Lower leg skin (tissue), 3 donors: ENCODE results near the gene TYW1.
"Not testable (repeated sequence)": the region's sequence is repeated elsewhere in the genome, so short reads cannot be mapped to it uniquely, and the experiment has no call there.

Source experiments
- POLR2A ChIP-seq, 2 donors: fragments of 450-650 bp; IDR thresholded peaks; one replicate each; pipeline ENCODE4 v1.6.1; 2016 to 2017; ENCODE audit warnings: antibody characterized with exemption in 2 of 2, mild to moderate bottlenecking in 1 of 2, moderate library complexity in 1 of 2
- TF ChIP-seq, protein P1 (sequence below), 3 donors: fragments of 450-650 bp; IDR thresholded peaks; one replicate each; pipeline ENCODE4 v1.5.1; 2016; ENCODE audit warnings: antibody characterized with exemption in 3 of 3, mild to moderate bottlenecking in 3 of 3, moderate library complexity in 2 of 3

DNA sequence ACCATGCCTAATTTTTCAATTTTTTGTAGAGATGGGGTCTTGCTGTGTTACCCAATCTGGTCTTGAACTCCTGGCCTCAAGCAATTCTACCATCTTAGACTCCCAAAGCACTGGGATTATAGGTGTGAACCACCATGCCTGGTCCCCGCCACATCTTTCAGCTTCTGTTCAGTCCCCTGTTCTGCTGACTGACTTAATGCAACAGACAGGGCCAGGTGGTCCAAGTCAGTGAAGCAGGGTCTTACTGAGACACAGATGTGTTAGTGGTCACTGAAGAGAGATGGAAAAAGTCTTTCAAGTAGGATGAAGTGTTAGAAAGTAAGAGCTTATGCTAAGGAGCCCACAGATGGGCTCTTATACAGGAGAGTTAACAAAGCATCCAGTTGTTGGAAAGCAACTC is 246.2 kb downstream of the TYW1 start:
- not testable (repeated sequence) for TF ChIP-seq POLR2A (IDR thresholded peaks at IDR 0.05)
- TF ChIP-seq, protein P1, sequence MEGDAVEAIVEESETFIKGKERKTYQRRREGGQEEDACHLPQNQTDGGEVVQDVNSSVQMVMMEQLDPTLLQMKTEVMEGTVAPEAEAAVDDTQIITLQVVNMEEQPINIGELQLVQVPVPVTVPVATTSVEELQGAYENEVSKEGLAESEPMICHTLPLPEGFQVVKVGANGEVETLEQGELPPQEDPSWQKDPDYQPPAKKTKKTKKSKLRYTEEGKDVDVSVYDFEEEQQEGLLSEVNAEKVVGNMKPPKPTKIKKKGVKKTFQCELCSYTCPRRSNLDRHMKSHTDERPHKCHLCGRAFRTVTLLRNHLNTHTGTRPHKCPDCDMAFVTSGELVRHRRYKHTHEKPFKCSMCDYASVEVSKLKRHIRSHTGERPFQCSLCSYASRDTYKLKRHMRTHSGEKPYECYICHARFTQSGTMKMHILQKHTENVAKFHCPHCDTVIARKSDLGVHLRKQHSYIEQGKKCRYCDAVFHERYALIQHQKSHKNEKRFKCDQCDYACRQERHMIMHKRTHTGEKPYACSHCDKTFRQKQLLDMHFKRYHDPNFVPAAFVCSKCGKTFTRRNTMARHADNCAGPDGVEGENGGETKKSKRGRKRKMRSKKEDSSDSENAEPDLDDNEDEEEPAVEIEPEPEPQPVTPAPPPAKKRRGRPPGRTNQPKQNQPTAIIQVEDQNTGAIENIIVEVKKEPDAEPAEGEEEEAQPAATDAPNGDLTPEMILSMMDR (IDR thresholded peaks at IDR 0.05): not testable (repeated sequence)
